Epidermal melanocyte (primary cell): Measurements from ENCODE around the gene OR9Q2.
"Not testable (repeated sequence)": the region's sequence is repeated elsewhere in the genome, so short reads cannot be mapped to it uniquely, and the experiment has no call there.

Source experiments
- DNase-seq: peaks from one replicate; pipeline ENCODE4 v3.0.0; 2011; ENCODE audit warnings: low spot score; ENCODE audit not compliant: insufficient read length

OR9Q2 gene, protein sequence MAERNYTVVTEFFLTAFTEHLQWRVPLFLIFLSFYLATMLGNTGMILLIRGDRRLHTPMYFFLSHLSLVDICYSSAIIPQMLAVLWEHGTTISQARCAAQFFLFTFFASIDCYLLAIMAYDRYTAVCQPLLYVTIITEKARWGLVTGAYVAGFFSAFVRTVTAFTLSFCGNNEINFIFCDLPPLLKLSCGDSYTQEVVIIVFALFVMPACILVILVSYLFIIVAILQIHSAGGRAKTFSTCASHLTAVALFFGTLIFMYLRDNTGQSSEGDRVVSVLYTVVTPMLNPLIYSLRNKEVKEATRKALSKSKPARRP

DNA sequence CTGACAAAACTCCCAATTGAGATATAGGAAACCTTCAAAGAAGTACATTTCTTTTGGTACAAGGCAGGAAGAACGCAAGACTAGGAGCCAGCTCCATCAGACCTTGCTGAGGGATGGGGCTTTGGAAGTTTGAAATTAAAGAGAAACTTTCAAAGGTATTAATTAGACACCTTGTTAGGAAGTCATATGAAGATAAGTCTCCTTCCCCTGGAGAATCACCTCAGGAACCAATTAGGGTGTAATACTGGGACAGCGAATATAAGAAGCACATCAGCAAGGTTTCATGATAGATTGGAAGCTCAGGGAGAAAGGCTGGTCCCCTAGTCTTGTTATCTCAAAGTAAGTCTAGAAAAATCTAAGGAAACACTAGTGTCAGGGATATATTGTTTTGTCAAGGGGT lies at the start of gene OR9Q2:
Gene OR9Q2, plus strand, starts transcription at position 301 of the 400 bp plus-strand sequence. CDS start 1,421 bp downstream, outside the sequence.
- DNase-seq = no peak

DNA sequence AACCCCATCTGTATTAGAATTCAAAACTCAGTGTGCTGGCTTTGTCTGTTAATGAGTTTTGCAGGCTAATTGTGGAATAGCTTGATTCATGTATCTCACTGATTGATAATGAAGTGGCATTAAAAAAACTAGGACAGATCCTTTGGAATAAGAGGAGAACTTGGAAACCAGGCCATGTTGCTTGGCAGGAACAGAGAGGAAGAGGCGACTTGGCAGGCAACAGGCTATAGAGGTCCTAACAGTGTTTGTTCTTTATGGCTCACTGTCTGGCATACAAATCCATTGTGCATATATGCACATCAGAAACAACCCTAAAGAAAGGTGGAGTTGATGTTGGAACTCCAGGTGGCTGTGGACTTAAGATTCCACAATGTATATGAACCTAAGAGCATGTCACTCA lies 46.1 kb upstream of the OR9Q2 start:
- DNase-seq = no peak

DNA sequence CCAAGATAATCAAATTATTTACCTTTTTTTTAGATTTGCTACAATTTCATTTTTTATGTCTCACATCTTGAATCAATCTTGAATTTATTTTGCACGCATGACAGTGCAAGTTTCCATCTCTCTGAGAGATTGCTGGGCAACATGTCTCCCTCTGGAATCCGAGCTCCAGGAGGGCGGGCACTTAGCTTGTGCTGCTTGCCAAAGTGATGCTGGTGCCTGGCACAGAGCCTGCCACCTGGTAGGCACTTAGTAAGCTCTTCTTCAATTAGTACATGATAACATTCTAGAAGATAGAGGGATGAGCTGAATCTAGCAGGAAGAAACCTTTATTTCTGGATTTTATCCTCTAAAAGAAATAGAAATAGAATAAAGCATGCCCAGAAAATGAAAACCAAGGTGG lies 36.1 kb upstream of the OR9Q2 start:
- DNase-seq = no peak

DNA sequence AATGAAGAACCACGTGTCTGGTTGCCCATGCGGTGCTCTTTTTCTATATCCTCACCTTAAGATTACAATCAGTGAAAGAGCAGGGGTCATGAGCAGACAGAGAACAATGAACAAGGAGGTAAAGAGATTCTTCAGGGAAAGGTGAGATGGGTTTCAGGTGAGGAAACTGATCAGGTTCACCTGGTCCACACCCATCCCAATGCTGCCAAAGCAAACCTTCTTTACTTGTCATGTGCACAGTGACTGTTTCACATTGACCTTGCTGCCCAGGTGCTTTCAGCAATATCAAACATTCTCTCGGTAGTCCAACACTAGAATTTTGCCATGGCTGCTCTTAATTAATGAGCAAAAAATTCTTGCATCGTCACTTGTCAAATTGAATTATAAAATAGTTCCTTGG lies 24.5 kb upstream of the OR9Q2 start:
- no peak for DNase-seq

DNA sequence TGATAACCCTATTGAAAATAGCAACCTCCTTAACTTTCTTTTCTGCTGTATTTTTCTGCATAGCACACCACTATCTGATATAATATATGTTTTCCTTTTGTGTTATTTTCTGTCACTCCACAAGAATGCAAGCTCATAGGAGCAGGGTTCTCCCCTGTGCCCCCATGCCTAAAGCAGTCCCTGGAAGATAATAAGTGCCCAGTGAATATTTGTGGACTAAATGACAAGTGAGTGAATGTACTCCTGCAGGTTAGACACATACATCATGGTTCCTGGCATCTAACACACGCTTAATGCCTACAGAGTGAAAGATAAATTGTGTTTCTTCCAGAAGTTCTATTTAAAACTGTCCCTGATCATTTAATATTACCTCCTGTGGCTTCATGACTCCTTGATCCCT lies 23.9 kb upstream of the OR9Q2 start:
- DNase-seq = no peak

DNA sequence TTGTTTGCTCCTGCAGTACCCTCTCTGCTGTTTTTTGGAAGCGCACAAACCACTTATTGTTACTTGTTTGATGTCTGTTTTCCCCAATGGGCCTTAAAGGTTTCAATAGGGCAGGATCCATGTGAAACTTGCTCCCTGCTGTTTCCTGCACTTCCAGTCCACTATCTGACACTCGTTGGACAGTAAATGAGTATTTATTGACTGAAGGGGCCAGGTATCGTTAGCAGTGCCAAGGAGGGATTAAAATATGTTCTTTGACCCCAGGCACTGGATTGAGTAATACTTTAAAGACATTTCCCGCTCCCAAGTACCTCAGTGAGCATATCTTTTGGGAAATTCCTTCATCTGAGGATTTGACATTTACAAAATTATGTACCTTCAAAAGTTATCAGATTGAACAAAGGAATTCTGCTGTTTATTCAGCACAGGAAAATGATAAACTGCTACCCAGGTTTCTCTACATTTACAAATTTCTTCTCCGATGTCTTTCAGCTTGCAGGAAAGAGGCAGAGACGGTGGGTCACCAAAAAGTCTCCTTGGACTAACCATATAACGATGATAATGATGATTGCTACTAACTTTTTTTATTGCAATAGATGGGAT lies 23.3 kb upstream of the OR9Q2 start:
- DNase-seq = no peak

DNA sequence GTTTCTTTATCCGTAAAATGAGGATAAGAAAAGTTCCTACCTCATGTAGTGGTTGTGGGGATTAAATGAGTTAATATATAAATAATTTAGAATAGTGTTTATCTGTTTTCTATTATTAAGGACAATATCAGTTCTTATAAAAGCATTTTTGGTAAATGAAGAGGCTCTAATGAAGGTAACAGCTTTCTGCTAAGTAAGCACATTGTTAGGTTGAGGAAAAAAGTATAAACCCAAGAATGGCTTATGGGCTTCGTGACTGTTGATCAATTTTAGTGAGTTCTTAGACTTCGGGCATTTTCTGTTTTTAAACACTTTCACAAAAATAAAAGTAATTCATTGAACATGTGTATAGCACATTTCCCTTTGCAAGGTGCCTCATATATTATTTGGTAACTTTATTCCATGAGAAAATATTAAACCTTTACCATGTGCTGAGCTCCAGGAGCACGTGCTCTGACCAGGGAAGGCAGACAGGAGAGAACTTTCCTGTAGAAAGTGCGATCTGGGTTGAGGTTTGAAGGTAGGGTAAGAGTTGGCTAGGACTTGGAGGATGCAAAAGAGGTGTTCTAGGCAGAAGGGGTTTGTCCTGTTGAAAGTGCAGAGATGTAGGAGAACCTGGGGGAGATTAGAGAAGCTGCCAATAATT lies 11.3 kb upstream of the OR9Q2 start:
- DNase-seq = no peak

DNA sequence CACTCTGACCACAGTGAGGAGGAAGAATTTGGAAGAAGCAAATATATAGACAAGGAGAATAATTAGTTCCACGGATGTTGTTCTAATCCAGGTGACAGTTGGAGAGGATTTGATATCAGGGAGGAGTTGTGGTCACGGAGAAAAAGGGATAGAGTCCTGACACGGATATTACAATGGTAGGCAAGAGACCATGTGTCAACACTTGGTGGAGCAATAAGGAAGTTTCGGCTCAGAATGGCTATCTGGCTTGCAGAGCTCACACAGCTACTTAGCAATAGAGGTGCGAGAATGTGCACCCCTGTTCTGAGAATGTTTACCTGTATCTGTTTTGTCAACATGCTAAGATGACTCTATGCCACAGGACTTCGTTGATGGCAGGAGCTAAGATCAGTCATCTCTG lies 10.4 kb upstream of the OR9Q2 start:
- no peak for DNase-seq

DNA sequence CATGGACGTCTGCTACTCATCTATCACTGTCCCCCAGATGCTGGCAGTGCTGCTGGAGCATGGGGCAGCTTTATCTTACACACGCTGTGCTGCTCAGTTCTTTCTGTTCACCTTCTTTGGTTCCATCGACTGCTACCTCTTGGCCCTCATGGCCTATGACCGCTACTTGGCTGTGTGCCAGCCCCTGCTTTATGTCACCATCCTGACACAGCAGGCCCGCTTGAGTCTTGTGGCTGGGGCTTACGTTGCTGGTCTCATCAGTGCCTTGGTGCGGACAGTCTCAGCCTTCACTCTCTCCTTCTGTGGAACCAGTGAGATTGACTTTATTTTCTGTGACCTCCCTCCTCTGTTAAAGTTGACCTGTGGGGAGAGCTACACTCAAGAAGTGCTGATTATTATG lies 9.2 kb upstream of the OR9Q2 start:
- DNase-seq = no peak

DNA sequence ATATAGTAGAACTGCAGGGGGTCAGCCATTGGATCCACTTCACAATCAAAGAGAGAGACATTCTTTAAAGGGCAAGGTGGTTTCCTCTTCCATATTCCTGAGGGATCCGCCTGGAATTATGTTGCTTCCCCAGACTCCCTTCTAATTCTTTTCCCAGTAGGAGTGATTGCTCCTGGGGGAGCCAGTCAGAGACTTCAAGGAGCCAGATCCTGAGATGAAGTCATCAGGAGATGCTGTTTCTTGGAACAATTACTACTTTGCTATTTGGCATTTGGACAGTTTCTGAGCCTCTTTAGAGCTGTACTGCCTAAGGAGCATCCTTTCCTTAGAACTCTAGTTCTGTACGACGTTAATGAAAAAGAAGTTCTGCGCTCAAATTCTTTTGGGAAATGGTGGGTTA lies 1.9 kb upstream of the OR9Q2 start:
- no peak for DNase-seq

DNA sequence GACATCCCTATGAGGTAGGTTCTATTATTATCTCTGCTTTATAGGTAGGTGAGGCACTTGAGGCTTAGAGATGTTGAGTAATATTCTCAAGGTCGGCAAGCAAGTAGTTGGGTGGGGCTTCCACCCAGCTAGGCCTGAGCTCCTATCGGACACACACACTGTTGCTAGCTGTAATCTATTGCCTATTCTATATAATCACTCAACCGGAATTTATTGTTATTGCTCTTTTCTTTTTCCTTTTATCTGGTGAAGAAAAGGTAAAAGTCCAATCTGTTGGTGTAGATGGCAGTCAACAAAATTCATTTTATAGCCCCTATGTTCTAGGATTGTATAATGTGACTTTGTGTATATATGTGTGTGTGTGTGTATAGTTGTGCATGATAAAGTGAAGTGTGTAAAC lies 3.4 kb downstream of the OR9Q2 start:
- no peak for DNase-seq

DNA sequence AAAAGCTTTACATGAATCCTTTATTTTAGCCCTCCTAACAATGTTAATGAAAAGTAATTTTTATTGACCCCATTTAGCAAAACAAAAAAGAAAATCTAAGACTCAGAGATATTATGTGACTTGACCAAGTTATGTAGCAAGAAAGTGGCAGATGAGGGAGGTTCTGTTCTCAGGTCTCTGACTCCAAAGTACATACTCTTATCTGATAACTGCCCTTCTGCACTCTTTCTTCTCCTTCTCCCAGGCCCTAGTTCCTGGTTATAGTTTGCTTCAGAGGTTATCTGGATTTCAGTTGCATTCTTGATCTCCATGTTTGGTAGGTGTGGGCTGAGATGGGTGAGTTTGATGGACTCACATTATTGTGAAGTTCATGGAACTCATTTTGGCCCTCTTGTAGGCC lies 4.5 kb downstream of the OR9Q2 start:
- DNase-seq = no peak

DNA sequence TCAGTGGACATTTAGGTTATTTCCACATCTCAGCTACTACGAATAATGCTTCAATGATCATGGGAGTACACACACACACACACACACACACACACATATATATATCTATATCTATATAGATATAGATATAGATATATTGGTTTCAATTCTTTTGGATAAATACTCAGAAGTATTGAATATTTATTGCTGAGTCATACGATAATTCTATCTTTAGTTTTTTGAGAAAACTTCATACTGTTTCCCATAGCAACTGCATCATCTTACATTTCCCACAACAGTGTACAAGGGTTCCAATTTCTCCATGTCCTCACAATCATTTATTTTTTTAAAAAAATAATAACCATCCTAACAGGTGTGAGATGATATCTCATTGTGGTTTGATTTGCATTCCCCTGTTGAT lies 7.1 kb downstream of the OR9Q2 start:
- DNase-seq = no peak

DNA sequence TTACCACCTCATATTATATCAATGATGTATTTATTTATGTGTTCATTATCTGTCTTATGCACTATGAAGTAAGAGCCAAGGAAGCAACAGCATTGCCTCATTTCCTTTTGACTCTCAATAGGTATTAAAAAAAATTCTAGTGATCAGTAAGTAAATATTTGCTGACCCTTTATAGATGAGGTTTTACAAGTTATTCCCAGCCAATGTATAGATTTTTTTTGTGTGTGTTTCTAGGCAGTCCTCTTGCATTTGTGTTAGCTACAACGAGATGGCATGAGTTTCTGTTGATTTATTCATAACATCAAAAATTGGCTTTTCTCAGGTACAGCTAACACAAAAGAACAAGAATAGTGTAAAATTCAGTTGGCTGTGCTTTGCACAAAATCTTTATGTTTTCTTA lies 10.4 kb downstream of the OR9Q2 start:
- no peak for DNase-seq

DNA sequence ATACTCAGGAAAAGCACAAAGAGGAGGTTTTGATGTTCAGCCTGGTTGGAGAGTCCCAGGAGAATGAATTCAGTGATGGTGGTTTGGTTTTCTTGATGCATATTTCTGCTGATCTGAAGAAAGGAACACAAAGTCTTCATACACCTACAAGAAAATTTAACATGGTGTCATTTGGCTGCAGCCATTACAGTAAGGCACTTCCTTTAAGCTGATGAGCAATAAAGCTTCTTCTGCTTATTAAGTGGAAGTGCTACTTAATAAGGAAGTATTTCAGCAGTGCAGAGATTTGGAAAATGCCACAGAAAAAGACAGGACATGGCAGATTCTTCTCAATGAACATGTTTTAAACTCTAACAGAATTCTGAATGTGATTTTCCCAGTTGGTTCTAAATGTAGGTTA lies 15.2 kb downstream of the OR9Q2 start, which contains the start of gene OR1S2:
Gene OR1S2, minus strand, starts transcription at position 101 of the 400 bp plus-strand sequence. Its CDS starts 0 bp downstream, at position 101.
- no peak for DNase-seq

DNA sequence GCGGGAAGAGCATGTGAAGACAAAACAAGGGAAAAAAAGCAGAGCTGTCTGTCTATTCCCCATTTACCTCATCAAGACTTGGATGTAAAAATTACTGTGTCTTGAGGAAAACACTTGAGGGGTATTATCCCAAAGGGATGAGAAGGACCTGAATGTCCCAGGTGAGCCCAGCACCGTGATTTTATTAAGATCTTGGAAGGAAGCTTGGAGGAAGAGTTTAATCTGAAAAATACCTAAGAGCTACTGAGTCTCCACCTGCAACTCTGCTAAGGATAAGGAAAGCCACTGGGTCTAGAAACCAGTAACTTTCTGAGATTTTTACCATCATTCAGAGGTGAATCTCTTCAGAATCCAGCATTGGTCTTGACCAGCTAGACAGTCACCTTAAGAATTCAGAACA lies 23.6 kb downstream of the OR9Q2 start, which contains the start of gene OR1S1:
Gene OR1S1, plus strand, starts transcription at position 301 of the 400 bp plus-strand sequence.
- DNase-seq = not testable (repeated sequence)

DNA sequence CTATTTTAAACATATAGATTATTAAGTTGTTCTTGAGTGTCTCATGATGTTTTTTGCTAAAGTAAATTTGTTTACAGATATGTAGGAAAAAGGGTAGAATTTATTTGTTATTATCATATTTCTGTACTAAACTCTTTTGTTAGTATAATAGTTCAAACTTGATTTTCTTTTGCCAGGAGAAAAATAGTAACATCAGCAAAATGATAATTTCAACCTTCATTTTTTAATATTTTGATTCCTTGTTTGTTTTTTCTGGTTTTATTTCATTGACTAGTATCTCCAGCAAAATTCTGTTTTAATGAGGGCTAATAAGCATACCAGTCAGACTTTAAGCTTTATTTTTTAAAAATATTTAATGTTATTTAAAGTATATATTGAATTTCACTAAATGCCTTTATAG lies 27.6 kb downstream of the OR9Q2 start:
- DNase-seq = no peak

DNA sequence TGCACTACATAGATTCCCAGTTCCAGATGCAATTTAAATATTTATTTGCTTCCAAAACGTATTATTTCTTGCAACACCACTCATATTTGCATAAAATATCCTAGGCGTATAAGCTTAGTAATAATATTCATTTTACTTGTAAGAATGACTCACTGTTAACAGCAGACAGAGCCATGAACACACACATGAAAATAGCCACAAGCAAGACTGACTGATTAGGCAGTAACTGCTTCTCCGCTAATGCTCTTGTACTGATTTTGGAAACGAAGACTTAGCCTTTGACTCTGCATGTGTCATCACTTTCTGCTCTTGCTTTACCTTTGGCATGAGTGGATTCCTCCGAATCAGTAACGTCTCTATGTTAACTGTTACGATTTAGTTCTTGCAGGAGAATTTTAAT lies 33.9 kb downstream of the OR9Q2 start:
- DNase-seq = no peak

DNA sequence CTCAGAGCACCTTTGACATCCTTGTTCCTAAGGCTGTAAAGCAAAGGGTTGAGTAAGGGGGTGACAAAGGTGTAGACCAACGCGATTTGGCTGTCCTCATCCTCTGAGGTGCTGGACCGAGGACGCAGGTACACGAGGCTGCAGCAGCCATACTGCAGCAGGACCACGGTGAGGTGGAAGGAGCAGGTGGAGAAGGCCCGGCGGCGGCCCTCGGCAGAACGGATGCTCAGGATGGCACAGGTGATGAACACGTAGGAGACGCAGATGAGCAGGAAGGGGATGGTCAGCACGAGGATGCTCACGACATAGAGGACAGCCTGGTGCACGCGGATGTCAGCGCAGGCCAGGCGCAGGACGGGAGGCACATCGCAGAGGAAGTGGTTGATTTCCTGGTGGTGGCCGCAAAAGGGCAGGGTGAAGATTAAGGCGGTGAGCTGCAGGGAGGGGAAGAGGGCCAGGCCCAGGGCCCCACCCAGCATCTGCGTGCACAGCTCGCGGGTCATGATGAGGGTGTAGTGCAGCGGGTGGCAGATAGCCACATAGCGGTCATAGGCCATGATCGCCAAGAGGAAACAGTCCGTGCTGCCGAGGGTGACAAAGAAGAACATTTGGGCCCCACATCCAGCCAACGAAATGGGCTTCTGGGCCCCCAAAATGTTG lies 39.2 kb downstream of the OR9Q2 start:
- DNase-seq = no peak
